T-helper 9 cell (primary cell): ENCODE measurements around the gene ANKRD63.

Experiments used
- DNase-seq: peaks from one replicate; pipeline ENCODE4 v3.0.0-alpha.2; 2020

The ANKRD63 gene

DNA sequence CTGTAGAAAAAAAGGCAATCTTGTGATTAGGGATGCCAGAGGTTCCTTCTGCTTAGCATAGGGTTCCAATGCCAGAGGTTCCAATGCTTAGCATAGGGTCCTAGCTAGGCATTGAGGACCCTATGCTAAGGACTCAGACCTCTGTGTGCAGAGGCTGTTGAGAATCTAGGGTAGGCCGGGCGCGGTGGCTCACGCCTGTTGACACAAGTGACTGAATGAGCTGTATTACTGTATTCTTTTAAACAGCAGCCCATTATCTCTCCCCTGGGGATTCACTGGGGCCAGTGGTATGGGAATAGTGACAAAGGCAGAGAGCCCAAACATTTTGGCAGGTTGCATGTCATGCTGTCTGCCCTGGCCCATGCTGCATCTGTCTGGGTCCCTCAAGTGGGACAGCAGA, 27.8 kb downstream of the ANKRD63 start:
- DNase-seq: no peak

DNA sequence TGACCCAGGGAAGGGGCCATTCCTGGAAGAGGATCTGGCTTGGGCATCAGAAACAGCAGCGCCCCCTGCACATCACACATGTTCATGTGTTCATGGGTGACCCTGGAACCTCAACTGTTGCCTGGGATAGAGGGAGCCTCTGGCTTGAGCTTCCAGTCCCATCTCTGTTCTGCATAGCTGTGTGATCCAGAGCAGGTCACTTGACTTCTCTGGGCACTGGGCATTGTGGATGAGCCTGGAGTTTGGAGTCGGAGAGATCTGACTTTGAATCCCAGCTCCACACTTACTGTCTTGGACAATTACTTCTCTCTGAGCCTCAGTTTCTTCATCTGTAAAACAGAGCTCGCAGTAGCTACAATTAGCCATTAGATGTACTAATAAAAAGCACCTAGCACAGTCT, 28.4 kb downstream of the ANKRD63 start:
- no peak for DNase-seq

DNA sequence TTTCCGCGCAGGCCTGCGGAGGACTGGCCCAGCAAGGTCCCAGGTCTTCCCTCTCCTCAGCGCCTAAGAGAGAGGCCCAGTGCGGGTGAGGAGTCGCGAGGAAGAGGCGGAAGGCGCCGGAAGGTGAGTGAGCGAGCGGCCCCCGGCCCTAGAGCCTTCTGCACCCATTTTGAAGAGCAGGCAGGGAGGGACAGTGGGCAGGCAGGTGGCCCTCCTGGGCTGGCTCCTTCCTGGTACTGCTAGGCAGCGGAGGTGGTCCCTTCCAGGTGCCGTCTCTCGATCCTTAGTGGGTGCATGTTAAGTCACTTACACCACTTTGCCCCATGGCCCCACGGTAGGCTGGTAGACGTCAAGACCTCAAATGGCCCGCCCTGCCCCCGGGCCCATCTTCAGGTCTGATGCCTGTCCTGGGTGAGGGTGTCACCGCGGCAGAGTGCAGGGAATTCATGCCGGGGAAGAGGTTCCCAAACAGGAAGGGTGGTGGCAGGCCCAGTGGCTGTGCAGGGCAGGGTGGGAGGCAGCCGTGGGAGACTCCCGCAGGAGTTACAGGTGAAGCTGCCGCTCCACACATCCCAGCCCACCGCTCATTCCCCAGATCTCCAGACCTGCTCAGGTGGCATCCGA, 29.6 kb downstream of the ANKRD63 start:
- DNase-seq: no peak

DNA sequence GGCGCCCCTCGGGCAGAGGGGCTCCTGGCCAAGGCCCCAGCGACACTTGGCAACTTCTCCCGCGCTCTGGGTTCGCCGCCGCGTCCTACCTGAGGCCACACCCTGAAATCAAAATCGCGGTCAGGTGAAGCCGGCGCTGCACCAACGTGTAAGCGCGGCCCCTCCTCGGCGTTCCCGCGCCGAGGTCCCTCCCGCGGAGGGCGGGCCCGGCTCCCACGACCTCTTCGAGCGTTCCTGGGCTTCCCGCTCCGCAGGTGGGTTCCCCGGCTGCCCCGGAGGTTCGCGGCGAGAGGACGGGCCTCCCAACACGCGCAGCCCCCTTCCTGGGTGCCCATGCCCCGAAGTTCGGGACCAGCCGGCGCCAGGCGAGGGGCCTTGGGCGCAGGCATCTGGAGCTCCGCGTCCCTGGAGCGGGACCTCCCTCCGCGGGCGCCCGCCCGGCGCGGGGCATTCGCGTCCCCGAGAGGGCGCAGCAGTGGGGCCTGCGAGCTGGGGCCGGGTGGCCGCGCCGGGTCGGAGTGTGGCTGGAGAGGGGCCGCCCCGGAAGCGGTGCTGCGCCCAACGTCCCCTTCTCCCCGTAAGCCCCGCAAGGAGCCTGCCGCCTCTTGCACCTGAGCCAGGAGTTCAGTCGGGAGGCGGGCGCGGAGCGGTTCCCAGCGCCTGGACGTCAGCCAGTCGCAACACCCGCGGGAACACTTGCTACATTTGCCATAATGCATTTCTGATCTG, 30.3 kb downstream of the ANKRD63 start:
- DNase-seq: no peak

DNA sequence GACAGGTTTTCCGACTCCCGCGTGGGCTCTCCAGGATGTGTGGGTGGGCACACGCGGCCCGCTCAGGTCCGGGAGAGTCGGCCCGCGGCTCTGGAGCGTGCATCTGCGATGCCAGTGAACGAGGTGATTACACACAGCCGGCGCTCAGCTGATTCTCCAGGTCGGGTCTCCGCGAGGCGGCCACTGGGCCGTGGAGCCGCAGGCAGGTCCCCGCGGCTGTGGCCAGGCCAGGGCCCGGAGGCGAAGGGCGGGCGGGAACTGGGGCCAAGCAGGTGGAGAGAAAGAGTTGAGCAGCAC, 30.8 kb downstream of the ANKRD63 start:
- no peak for DNase-seq

DNA sequence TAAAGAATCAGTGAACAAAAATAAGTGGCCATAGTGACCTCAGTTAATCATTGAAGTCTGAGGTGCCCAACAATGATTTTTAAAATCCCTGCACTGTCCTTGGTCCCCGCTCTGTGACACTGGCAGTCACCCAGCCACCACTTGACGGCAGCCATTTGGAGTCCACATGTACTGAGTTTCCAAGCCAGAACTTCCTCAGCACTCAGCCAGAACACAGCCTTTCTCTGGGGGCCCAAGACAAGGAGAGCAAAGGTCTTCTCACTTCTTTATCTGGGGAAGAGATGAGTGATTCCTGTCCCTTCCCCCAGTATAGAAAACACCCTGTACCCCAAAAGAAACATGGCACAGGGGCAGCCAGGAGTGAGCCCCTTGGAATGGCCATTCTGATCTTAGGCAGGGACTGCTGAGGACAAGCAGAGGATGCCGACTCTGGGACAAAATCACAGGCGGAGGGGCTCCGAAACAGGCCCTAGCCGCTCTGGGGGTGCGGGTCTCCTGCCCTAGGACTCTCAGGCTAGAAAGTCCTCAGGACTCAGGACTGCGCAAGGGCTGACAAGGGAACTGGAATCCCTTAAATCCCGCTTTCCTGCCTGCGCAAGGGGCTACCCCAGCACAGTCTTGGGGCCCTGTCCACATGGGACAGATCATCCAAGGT, 31.3 kb downstream of the ANKRD63 start:
- DNase-seq: no peak

DNA sequence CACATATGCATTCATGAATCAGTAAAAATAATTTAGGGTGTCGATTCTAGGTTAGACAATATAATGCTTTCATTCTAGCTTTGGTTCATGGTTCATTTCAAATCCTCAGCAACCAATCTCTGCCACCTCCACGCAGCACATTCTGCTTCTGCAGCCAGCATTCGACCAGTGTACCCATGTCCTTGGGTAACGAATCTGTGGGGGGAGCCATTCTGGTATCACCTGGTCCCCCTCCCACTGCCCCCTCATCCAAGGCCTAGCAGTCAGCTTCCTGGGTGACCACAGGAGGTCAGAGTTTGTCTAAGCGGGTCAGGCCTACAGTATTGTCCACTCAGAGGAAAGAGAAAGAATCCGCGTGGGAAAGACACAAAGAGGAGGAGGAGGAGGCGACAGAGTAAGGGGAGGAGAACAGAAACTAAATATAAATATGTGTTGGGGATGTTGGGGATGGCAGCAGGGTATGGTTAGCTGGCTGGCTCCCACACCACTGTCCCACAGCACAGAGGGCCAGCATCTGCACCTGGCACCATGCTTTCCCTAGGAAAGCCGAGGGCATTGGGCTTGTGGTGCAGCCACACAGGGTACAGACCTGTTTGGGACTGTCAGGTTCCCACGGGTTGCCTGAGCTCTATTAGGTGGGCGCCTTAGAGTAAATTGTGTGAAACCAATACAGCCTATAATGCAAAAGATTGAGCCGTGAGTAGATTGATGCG, 31.9 kb downstream of the ANKRD63 start:
- no peak for DNase-seq

DNA sequence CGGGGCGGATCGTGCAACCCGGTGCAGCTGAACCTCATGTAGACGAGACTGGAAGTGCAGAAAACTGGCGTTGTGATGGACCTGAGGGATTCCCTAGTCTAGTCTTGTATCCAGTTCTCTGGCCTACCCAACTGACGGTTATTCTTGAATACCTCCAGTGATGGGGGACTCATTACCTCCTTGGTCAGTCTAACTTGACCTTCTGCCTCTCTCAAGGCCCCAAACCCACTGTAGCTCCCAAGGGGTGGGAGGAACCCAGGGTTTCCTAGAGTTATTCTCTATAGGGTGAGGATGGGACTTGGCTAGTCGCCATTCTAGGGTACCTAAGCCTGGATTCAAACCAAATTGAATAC, 32.6 kb downstream of the ANKRD63 start:
- no peak for DNase-seq

DNA sequence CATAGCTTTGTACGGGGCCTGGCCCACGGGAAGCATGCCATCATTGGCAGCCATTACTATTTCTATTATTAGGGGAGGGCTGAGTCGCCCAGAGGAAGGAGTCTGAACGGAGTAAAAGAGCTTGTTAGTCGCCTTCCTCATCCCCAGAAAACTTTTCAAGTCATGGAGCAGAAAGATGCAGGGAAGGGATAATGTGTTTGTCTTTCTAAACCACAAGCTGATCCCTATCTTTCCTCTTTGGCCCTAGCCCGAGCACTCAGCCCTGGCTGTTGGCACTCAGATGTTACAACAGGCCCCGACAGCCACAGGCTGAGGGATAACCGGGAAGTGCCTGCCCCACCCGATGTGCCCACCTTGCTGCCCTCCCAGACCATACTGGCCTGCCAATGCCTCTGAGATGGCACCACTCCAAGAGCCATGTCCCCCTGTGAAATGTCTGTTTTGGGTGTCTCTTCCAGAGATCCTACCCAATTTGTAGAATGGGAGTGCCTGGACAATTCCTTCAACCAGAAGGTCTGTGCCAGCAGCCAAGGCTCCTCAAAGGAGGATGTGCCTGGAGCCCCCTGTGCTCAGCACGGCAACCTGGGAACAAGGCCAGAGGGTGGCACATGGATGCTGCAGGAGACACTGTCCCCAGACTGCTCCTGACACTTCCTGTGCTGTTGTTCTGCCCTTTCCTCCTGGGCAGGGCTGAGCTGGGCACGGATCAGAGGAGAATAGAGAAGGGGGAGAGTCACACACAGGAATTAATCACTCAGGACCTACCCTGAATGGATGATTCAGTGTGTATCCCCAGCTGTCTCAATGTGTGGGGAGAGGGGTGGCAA, 33.2 kb downstream of the ANKRD63 start:
- no peak for DNase-seq

DNA sequence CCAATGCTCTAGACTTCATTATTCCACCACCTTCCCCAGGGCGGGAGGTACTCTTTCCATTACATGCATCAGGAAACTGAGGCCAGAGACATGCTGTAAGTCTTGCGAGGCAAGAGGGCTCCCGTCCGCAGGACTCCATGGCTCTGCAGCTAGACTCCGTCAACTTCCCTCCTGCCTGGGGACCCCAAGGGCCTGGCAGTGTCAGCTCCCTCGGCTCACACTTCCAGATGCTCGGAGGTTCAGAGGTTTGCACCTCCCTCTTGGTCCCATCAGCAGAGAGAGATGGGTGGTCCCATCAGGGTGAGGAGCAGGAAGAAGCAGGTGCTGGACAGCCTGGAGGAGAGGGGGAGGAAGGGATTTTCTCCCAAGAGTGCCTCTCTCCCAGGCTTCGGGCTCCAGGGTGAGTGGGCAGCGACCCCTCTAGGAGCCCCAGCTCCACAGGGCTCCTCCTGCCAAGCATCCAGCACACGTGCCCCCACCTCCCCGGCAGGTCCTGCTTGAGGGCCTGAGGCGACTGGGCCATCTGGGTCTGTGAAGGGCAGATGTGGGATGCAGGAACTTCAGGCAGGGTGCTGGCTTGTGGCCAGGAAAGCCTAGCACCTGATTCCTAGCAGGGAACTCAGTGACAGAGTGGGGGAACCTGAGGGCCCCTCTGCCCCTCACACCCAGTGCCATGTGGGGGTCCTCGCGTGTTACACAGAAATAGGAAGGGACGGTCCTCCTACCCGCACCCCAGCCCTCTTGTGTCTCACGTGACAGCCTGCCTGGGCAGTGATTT, 34.7 kb downstream of the ANKRD63 start:
- DNase-seq: no peak

DNA sequence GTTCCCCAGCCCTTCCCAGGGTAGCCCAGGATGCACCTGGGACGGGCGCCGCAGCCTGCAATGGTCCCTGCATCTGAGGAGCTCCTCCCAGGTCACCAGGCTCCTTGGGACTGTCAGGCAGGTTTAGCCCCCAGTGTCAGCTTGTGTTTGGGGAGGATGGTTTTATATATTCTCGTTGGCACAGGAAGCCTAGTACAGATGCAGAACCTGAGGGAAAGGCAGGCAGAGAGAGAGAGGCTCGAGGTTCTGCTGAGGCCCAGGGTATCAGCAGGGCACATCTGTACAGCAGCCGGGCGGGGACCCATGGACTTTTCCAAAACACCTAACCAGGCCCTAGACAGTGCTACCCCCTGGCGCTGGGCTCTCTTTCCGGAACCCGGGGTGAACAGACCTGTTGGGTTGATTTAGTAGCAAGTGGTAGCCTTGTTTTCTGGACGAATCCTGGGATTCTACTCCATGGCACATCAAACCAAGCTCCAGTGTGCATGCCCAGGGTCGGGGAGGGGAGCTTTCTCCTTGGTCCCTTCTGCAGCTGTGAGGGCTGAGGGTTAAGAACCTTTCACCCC, 35.4 kb downstream of the ANKRD63 start:
- DNase-seq: no peak

DNA sequence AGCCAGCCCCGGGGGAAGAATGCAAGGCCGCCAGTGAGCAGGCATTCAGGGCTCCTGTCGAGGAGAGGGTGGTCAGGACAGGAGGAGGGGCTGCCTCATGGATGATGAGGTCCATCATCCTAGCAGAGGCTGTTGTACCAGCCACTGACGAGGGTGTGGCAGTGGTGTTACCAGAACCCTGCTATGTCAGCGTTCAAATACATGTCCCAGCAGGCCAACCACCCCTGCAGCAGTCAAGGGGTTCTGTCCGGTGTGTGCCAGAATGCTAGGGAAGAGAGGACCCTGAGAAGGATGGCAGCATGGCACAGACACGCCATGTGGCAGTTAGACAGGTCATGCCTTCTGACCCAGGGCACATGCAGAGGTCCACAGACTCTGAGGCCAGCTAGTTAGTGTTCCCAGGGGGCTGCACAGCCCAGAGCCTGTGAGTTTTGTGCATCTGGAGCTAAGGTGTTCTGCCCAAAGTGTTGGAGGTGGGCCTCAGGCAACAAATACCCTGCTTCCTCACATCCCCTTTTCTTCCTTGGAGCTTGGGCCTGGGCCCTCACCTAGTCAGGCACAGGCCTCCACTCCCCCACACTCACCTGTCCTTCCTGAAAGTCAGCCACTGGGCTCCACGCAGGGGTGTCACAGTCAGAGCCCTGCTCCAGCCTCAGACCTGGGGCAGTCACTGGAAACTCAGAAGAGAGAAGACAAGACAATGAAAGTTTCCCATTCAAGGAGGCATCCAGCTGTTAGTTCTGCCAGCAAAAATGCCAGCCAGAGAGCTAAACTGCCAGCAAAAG, 36.2 kb downstream of the ANKRD63 start:
- no peak for DNase-seq

DNA sequence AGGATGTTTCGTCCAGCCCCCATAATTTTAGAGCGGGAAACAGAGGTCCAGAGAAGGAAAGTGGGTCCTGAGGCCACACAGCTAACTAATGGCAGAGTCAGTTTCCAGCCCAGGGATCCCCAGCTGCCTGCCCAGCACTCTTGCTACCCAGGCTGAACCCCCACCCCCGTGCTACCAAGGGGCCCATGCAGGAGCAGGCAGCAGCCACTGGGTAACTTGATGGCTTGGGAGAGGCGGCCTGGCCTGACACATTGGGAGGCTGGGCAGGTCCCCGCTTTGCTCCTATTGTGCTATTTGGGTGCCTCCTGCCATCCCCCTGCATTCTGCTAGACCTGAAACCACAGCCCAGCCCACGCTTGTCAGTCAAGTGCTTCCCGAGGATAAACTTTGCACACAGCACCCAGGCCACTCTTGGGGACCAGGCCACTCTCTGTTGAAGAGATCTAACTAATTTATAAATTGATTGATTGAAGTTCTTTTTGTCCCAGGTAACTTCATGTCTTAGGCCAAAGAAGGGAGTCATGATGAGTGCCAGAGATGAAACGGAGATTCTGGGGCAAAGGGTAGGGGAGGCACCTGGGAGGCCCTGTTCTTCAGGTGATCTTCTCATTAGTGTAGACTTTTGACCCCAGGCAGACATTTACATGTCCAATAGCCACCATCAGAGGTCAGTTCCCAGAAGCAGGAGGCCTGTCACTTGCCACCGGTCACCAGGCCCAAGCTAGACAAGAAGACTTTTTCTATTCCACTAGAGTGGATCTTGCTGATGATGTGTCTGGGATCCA, 37.0 kb downstream of the ANKRD63 start:
- no peak for DNase-seq

DNA sequence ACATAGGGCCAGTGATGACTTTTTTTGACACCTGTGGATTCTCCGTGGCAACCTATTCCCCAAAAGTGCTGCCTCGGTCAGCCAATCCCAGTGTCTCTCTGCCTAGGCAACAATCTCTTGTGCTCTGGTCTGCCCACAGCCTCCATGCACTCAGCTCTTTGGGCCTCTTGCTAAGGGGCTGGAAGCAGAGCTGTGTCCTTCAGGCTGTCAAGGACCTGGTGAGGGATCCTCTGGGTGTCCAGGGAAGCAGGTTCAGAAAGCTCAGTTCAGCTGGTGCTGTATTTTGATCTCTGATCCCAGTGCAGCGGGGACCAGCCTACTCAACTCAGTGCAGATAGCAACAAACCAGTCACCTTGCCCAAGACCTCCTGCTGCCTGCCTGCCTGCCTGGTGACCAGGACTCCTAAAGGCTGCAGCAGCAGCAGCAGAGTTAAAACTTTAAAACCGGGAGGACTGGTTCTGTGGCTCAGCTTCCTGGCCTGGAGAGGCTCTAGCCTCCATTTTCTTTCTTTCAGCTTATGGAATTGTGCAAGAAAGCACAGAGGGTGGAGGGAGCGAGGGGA, 37.8 kb downstream of the ANKRD63 start:
- no peak for DNase-seq

DNA sequence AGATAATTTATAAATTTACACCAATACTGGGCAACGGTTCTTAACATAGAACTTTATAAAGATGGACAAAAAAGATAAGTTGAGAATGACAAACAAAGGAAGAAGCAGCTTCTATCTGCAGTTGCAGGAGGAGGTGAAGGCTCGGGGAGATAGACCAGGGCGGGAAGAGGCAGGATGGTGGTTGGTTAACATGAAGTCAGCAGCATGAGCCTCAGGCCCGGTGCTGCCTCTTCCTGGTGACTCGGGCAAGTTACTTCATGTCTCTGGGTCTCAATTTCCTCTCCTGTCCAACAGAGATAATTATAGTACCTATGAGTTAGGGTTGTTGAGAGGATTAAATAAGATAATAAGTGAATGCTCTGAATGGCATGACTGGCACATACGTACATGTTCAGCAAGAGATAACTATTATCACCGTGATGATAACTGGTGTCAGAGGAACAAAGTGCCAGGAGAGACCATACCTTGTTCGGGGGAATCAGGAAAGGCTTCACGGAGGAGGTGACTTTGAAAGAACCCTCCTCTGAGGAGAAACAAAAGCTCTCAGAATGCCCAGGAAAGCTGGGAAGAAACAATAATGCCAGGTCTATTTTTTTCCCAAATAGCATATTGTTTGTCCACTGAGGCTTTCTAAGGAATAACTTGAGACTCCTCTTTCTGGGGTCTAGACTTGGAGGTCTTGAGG, 39.6 kb downstream of the ANKRD63 start:
- no peak for DNase-seq

DNA sequence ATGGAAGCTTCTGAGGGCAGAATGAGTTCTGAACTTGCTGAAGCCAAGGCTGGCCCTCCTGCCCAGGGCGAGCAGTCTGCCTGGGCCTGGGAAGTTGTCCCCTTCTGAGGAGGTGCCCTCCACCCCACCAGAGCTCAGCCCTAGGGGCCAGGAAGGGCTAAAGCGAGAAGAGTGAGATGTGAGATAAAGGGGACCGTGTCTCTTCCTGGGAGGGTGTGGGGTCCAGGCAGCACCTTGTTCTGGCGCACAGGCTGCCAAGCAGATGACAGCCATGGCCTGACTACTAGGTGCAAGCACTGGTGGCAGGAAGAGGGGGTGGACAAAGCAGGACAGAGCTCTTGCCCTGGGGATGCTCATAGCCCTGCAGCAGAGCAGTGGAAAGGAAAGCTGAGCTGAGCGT, 40.3 kb downstream of the ANKRD63 start:
- DNase-seq: no peak

DNA sequence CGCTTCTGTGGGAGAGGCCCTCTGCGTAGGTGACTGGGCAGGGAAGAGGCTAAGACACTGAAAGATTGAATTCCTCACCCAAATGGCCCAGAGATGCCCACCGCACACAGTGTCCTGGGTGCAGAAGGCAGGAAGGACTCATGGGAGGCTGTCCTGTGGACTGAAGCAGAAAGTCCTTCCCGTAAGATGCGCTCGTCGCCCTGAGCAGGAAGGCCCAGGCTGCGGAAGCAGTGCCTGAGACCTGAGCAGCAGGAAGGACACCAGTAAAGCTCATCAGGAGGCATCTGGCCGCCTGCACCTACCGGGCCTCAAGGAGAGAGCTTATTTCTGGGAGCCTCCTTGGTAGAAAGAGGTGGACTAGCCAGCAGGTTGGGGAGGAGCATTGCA, 40.7 kb downstream of the ANKRD63 start:
- no peak for DNase-seq

DNA sequence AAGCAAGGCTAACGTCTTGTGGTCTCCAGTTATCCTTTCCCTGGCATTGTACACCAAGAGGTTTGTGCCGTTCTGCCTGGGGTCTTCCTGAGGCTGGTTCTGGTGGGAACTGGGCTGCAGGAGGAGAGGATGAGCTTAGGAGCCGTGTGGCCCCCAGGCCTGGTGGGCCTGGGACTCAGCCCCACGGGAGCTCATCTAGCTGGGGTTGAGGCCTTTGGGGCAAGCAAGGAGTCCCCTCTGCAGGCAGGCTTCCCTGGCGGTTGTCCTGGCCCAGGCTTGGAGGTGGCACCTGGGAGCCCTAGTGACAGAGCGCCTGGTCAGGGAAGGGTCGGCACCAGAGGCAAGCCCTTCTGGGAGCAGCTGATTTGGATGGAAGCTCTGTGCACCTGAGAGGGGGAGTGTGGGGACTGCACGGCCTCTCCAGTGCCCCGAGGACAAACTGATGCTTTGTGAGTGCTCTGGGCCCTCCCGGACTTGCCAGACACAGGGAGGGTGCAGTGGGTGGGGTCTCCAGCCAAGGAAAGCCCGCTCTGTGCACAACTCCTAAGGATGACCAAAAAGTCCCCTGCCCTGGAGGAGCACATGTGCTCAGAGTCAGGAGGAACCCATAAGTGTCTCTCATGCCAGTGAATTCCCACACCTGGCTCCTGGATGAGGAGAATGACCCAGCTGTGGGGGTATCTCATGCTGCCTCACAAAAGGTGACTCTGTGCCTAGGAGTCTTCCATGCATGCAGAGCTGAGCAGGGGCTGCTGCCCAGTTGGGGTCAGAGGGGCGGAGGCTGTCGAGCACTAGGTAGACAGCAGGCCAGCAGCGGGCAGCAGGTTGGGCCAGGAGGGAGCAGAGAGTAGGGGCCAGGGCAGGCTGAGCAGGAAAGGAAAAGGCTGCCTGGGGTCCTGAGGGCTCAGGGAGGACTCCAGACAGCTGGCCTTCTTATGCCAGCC, 41.3 kb downstream of the ANKRD63 start:
- DNase-seq: no peak
